Measurements from ENCODE around the gene SLC4A1AP.

- TF ChIP-seq LEF1 (IDR thresholded peaks at IDR 0.05; ENCODE audit: borderline replicate concordance) (no peak), ARNT (IDR thresholded peaks at IDR 0.05) (no peak)
Observed at GRCh38 chr2:27738349-27739057, 74.8 kb downstream of the SLC4A1AP start.
